Stomach (tissue), 4 donors: ENCODE measurements around the gene HSD17B13.

ENCODE experiments used
- CTCF ChIP-seq, 7 experiments: fragments of 450-650 bp in 4 of 7; fragments of 200-600 bp in 3 of 7; sonication (generic) in 3 of 7; IDR thresholded peaks; one replicate each; pipeline ENCODE4 v1.5.1; 2016 to 2019; ENCODE audit warnings: antibody characterized with exemption in 7 of 7, control low read depth in 2 of 7, mild to moderate bottlenecking in 1 of 7
- EP300 ChIP-seq: sonication (generic); formaldehyde crosslinking; IDR thresholded peaks from one replicate; pipeline ENCODE4 v1.6.1; 2017; ENCODE audit warnings: antibody characterized with exemption
- POLR2A ChIP-seq, 4 donors: fragments of 450-650 bp; IDR thresholded peaks; one replicate each; pipeline ENCODE4 v1.6.1; 2016; ENCODE audit warnings: antibody characterized with exemption in 4 of 4, control low read depth in 2 of 4, mild to moderate bottlenecking in 1 of 4, moderate library complexity in 1 of 4
- POLR2AphosphoS5 ChIP-seq, 3 donors: sonication (generic); formaldehyde crosslinking; IDR thresholded peaks; one replicate each; pipeline ENCODE4 v1.6.1; 2016; ENCODE audit warnings: antibody characterized with exemption in 3 of 3

- TF ChIP-seq CTCF (IDR thresholded peaks at IDR 0.05) (no peak), EP300 (no peak), POLR2A (IDR thresholded peaks at IDR 0.05) (no peak), POLR2AphosphoS5 (IDR thresholded peaks at IDR 0.05) (no peak)
Observed at GRCh38 chr4:87310691-87311335, 11.9 kb downstream of the HSD17B13 start.
